Measurements from ENCODE around the gene NTN5. TPM values are rescaled to one million over a fixed set of nuclear protein-coding genes. Genes with fewer than 3 reads are reported as not detected.
A peak's percentile ranks its signal among the peaks of the same experiment; 100 is the strongest.

Gene NTN5
- total and polyA plus RNA-seq, 9 of the 15 experiments (the other 6 are each of a cell fraction or from before 2014, with no cell fraction given): not detected

DNA sequence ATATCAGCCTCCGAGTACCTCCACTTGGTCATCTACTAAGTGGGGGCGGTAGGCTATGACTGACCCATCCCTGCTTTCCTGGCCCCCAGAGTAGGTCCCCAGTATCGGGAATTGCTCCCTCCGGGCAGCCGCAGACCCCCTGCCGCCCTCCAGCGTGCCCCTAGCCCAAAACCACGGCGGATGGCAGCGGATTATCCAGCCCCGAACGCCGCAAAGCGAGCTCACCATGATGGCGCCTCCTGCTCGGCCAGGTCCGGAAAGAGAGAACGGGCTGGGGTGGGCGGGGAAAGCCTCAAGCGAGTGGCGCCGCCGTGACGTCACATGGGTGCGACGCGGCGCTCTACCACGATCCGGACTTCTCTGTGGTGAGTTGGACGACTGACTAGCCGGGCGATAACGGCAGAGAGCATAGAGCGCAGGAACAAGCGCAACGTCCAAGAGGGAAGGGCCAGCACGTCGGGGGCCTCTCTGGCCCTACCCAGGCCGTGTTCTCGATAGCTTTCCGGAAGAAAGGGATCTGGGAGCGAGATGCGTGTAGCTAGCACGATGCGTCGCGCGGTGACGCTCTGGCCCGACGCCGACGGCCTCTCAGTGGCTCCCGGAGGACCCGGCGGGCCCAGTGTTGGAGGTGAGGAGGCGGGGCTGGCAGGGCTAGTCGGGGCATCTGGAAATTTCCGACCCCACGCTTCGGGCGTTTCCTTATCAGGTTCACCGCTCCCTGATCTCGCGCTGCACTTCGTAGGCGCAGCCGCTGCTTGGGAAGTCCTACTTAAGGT lies 53.7 kb downstream of the NTN5 start, which contains the start of the genes RPL18 and SPHK2 (continued):
- TF ChIP-seq, protein P1, sequence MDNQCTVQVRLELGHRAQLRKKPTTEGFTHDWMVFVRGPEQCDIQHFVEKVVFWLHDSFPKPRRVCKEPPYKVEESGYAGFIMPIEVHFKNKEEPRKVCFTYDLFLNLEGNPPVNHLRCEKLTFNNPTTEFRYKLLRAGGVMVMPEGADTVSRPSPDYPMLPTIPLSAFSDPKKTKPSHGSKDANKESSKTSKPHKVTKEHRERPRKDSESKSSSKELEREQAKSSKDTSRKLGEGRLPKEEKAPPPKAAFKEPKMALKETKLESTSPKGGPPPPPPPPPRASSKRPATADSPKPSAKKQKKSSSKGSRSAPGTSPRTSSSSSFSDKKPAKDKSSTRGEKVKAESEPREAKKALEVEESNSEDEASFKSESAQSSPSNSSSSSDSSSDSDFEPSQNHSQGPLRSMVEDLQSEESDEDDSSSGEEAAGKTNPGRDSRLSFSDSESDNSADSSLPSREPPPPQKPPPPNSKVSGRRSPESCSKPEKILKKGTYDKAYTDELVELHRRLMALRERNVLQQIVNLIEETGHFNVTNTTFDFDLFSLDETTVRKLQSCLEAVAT (IDR thresholded peaks at IDR 0.05): peak; percentile 64 to 93; a peak in 3 of 4 replicates
- TF ChIP-seq HDGF (IDR thresholded peaks at IDR 0.05): peak; percentile 97; the same call in 1 of the 2 replicates
- TF ChIP-seq PHF20 (IDR thresholded peaks at IDR 0.05; ENCODE audit: partially characterized antibody): peak; percentile 86
- TF ChIP-seq, protein P2, sequence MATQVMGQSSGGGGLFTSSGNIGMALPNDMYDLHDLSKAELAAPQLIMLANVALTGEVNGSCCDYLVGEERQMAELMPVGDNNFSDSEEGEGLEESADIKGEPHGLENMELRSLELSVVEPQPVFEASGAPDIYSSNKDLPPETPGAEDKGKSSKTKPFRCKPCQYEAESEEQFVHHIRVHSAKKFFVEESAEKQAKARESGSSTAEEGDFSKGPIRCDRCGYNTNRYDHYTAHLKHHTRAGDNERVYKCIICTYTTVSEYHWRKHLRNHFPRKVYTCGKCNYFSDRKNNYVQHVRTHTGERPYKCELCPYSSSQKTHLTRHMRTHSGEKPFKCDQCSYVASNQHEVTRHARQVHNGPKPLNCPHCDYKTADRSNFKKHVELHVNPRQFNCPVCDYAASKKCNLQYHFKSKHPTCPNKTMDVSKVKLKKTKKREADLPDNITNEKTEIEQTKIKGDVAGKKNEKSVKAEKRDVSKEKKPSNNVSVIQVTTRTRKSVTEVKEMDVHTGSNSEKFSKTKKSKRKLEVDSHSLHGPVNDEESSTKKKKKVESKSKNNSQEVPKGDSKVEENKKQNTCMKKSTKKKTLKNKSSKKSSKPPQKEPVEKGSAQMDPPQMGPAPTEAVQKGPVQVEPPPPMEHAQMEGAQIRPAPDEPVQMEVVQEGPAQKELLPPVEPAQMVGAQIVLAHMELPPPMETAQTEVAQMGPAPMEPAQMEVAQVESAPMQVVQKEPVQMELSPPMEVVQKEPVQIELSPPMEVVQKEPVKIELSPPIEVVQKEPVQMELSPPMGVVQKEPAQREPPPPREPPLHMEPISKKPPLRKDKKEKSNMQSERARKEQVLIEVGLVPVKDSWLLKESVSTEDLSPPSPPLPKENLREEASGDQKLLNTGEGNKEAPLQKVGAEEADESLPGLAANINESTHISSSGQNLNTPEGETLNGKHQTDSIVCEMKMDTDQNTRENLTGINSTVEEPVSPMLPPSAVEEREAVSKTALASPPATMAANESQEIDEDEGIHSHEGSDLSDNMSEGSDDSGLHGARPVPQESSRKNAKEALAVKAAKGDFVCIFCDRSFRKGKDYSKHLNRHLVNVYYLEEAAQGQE (IDR thresholded peaks at IDR 0.05; ENCODE audit: borderline replicate concordance): peak; percentile 54
- TF ChIP-seq, protein P2 (CRISPR knock-in tag; IDR thresholded peaks at IDR 0.05; ENCODE audit: low read depth): no peak
- TF ChIP-seq SUPT5H (IDR thresholded peaks at IDR 0.05): peak; percentile 99
- TF ChIP-seq, protein P3, sequence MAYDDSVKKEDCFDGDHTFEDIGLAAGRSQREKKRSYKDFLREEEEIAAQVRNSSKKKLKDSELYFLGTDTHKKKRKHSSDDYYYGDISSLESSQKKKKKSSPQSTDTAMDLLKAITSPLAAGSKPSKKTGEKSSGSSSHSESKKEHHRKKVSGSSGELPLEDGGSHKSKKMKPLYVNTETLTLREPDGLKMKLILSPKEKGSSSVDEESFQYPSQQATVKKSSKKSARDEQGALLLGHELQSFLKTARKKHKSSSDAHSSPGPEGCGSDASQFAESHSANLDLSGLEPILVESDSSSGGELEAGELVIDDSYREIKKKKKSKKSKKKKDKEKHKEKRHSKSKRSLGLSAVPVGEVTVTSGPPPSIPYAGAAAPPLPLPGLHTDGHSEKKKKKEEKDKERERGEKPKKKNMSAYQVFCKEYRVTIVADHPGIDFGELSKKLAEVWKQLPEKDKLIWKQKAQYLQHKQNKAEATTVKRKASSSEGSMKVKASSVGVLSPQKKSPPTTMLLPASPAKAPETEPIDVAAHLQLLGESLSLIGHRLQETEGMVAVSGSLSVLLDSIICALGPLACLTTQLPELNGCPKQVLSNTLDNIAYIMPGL (CRISPR knock-in tag; IDR thresholded peaks at IDR 0.05): peak; percentile 76; the same call in 1 of the 2 replicates
- peak; percentile 58 for TF ChIP-seq ZNF134 (CRISPR knock-in tag; conservative IDR thresholded peaks at IDR 0.05)
- TF ChIP-seq THAP7 (CRISPR knock-in tag; IDR thresholded peaks at IDR 0.05): peak; percentile 37; the same call in 1 of the 2 replicates
- 0 out of 2 replicates have a peak, but pooled peaks have one; percentile 32 for TF ChIP-seq SPI1 (IDR thresholded peaks at IDR 0.05; ENCODE audit: borderline replicate concordance, low read depth, low read length)
- peak; percentile 28; the same call in 1 of the 2 replicates for TF ChIP-seq XRCC5 (IDR thresholded peaks at IDR 0.05; ENCODE audit: low read depth, low read length)
- peak; percentile 56 for TF ChIP-seq SAP30 (IDR thresholded peaks at IDR 0.05; ENCODE audit: borderline replicate concordance, insufficient read depth, low read depth, low read length, poor library complexity, severe bottlenecking)
- no peak for TF ChIP-seq THRB (CRISPR knock-in tag; conservative IDR thresholded peaks at IDR 0.05)
